Fibroblast of villous mesenchyme (primary cell): ENCODE results near the gene GPR107. TPM values are rescaled to one million over a fixed set of nuclear protein-coding genes. Genes with fewer than 3 reads are reported as not detected.
A peak's percentile ranks its signal among the peaks of the same experiment; 100 is the strongest.
"Not testable (repeated sequence)": the region's sequence is repeated elsewhere in the genome, so short reads cannot be mapped to it uniquely, and the experiment has no call there.

Experiments used
- DNase-seq: peaks from one replicate; pipeline ENCODE4 v3.0.0-alpha.2; 2010; ENCODE audit warnings: low read depth
- H3K4me3 ChIP-seq: 2 replicates; pipeline ENCODE4 v1.5.1; 2011; ENCODE audit warnings: low read depth, mild to moderate bottlenecking, low read length
- CTCF ChIP-seq: IDR thresholded peaks from 2 replicates; pipeline ENCODE4 v1.5.1; 2012; ENCODE audit warnings: low read depth, mild to moderate bottlenecking, low read length; ENCODE audit not compliant: insufficient read depth
- total RNA-seq: library from RNA; depleted of rRNA; stranded (reverse); fragments of >200 nt; gene quantifications from 2 replicates; pipeline ENCODE4 v1.2.3, GENCODE V29; 2012

The GPR107 gene
- total RNA-seq: 27.4 and 38.0 TPM in 2 replicates

- peak; percentile 73 for DNase-seq
- TF ChIP-seq CTCF: no peak
- peak within 1 kb of the TSS; percentile 95 for H3K4me3 ChIP-seq
Measured at GRCh38 chr9:130053504-130054324, at the start of gene GPR107. GPR107 (plus strand) TSS chr9:130053906; CDS start chr9:130053933, 27 bp downstream.

DNA sequence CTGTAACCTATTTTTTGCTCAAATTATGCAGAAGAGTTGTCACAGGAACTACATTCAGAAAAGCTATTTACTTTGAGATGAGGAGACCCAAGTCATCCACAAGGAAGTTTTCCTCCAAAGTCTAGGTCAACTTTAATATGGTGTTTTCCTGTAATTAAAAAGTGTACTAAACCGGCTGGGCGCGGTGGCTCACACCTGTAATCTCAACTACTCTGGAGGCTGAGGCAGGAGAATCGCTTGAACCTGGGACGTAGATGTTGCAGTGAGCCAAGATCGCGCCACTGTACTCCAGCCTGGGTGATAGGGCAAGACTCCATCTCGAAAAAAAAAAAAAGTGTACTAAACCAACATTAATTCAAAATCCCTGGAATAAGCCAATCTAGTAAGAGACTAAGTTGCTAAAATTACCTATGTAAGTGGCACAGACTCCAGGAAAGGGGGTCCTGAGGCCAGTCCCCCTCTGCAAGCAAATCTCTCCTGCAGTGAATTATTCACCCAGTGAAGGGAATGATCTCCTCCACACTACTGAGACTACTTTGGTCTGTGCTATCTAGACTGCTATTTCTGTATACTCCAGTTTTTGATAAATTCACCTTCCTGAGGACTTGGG lies 49.7 kb upstream of the GPR107 start:
- DNase-seq: no peak
- no peak overlapping the region for H3K4me3 ChIP-seq
- TF ChIP-seq CTCF: no peak

- not testable (repeated sequence) for DNase-seq, H3K4me3 ChIP-seq
Measured at GRCh38 chr9:130006952-130007351, 46.8 kb upstream of the GPR107 start.

DNA sequence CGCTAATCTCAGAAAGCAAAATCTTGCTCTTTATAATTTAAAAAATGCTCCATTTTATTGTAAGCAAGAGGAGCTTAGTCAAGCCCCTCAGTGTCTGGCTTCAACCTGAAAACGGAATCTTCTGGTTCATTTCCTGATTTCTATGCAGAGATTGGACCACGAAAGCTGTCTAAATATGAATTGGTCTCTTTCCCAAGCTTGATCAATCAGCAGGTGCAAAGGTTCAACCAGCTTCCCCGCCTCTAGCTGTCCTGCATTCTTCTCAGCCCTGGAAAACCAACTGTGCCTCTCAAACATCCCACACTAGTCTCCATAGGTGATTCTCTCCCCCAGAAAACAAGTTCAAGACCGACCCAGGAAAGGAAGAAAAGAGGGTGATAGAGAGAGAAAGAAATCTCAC lies 45.2 kb upstream of the GPR107 start:
- no peak for TF ChIP-seq CTCF
- H3K4me3 ChIP-seq: no peak overlapping the region
- no peak for DNase-seq

GRCh38 chr9:130009546-130009945 lies 44.2 kb upstream of the GPR107 start:
- H3K4me3 ChIP-seq, DNase-seq: not testable (repeated sequence)

GRCh38 chr9:130010151-130010988 lies 43.3 kb upstream of the GPR107 start:
- no peak for DNase-seq
- H3K4me3 ChIP-seq: no peak overlapping the region
- no peak for TF ChIP-seq CTCF

DNA sequence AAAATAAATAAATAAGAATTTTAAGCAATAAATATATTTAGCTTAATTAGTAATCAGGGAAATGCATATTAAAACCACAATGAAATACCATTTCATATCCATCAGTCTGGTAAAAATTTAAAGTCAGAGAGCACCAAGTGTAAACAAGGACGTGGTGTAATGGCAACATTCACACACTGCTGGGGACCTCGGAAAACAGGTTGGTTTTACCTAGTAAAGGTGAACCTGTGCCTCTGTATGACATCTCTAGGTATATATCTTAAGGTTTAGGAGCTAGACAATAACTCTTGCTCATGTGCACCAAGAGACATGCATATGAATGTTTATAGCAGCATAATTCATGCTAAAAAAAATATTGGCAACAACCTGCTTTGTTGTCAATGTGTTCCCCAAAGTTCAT lies 40.4 kb upstream of the GPR107 start:
- H3K4me3 ChIP-seq: no peak overlapping the region
- TF ChIP-seq CTCF: no peak
- DNase-seq: no peak
